Brain pericyte (primary cell): Measurements from ENCODE around the gene CFAP20DC.
"Not testable (repeated sequence)": the region's sequence is repeated elsewhere in the genome, so short reads cannot be mapped to it uniquely, and the experiment has no call there.

Experiments
- DNase-seq: peaks from one replicate; pipeline ENCODE4 v3.0.0-alpha.2; 2012; ENCODE audit warnings: low read depth, low spot score

Gene CFAP20DC

DNA sequence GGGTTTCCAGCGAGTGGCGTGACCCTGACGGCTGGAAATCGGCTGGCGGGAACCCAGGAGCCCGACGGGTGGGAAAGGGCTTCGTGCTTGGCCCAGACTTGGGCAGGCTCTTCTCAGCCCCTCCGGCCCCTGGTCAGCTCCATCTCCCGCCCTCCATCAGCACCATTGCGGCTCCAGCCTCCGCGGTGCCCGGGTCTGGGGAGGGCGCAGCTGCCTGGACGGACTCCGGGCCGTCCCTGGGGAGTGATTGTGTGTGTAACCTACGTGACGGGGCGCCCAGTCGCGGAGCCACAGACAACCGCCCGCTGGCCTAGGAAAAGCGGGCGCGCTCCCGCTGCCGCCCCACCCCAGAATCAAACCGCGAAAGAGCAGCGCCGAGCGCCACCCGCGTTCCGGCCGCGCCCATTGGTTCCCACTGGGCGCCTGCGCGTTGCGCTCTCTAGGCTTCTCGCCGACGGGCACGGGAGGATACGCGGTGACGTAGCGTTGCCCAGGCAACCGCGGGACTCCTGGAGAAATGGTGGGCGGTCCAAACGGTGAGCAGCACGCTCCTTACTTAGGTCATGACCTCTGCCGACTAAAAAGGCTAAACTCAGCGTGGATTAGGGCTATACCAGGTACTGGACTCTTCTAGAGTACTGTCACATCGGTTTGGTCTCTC, at the start of gene CFAP20DC:
TSS of gene CFAP20DC (minus strand) at position 355 of the 661 bp plus-strand sequence. CDS start 394 bp downstream, outside the sequence.
- peak; percentile 61 for DNase-seq

GRCh38 chr3:59098516-59098915, 48.7 kb upstream of the CFAP20DC start:
- not testable (repeated sequence) for DNase-seq

DNA sequence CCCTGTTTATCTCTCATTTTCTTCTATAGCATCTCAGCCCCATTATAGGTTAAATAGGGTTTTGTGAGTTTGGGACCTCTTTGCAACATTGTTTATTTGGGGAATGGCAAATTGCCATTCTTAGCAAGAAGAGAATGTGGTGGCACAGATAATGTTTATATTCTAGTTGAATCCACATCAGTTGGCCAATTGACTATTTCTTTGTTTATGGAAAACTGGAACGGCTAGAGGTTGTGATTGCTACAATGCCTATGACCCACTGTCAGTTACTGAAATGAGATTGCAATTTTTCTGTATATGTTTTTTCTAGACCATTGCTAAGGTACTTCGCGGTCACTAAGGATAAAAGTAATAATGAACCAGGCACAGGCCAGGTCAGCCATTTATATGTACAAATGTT, 44.6 kb upstream of the CFAP20DC start:
- DNase-seq = no peak

DNA sequence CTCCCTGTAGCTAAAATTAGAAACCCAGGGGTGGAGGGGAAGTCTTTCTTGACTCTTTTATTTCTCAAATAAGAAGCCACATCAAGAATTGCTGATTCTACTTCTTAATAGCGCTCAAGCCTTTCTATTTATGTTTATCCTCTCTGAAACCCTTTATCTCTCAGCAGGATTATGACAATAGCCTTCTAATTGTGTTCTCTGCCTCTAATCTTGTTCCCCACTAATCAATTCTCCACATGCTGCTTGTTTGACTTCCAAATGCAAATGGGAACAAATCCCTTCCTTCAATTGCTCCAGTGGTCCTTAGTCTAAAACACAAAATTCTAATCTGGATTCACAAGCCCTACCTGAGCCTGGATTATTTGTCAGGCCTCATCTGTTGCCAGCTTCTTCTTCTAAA, 43.7 kb upstream of the CFAP20DC start:
- DNase-seq = no peak

DNA sequence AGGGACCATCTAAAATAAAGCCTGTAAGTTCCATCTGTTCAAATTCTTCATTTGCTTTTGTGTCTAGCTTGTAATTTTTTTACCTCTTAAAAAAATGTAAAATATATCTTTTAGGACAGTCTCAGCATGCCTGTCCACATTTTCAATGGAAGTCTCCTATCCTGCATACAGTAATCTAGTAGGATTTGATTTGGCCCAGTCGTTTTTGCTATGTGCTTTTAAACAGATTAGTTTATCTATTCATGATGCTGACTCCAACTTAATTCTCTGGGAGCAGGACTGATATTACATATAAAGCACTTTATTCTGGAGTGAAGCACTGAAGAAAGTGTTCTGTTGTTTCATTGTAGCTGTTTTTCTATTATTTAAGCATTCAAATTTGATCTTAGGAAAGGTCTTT, 38.9 kb upstream of the CFAP20DC start:
- DNase-seq = no peak

GRCh38 chr3:59085976-59086375, 36.2 kb upstream of the CFAP20DC start:
- no peak for DNase-seq

DNA sequence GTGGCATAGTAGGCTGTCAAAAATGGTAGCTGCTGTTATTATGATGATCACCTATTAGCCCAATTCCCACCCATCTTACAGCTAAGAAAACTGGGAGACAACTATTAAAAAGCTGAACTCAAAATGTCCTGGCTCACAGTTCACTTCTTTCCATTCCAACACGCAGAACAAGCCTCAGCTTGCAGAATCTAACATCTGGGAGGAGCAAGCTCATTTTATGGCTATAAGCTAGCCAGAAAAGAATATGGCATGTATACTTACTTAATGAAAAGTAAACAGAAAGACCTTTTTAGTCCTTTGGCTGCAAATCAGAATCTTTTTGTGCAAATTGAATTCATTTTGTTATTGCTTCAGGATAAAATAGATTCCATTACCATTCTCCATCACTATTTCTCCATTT, 34.8 kb upstream of the CFAP20DC start:
- DNase-seq = no peak

- no peak for DNase-seq
Measured at GRCh38 chr3:59082106-59082505, 32.3 kb upstream of the CFAP20DC start.

DNA sequence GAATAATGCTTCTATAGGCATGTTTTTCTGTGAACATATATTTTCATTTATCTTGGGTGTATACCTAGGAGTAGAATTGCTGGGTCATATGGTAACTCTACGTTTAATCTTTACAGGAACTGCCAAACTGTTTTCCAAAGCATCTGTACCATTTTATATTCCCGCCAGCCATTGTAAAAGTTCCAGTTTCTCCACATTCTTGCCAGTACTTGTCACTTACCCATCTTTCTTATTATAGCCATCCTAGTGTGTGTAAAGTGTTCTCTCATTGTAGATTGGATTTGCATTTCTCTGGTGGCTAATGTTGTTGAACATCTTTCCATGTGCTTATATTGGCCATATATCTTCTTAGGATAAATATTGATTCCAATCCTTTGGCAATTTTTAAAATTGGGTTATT, 31.2 kb upstream of the CFAP20DC start:
- no peak for DNase-seq

DNA sequence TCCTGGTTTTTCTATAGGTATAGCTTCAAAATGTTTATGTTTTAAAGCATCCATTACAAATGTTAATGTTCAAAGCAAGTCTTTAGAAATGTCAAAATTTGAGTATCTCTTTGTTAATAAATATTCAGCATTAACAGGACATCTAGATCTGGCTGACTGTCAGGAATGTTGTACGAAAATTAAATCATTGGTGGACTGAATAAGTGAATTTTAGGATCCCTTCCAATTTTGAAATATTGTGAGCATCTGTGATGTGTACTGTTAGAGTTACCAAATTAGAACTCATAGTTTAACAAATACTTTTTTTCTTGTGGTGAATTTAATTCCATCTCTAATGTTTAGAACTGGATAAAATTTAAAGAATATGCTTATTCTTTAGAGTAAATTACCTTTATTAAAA, 30.1 kb upstream of the CFAP20DC start:
- DNase-seq = no peak

- DNase-seq = no peak
Measured at GRCh38 chr3:59074764-59075163, 24.9 kb upstream of the CFAP20DC start.

DNA sequence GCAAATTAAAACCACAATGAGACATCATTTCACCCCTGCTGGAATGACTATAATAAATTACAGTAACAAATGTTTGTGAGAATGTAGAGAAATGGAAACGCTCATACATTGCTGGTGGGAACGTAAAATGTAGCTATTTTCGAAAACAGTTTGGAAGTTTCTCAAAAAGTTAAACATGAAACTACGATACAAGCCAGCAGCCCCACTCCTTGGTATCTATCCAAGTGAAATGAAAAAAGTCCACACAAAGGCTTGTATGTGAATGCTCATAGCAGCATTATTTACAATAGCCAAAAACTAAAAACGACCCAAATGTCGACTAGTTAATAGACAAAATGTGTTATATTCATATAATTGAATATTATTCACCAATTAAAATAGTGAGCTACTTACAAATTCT, 22.9 kb upstream of the CFAP20DC start:
- DNase-seq = no peak

DNA sequence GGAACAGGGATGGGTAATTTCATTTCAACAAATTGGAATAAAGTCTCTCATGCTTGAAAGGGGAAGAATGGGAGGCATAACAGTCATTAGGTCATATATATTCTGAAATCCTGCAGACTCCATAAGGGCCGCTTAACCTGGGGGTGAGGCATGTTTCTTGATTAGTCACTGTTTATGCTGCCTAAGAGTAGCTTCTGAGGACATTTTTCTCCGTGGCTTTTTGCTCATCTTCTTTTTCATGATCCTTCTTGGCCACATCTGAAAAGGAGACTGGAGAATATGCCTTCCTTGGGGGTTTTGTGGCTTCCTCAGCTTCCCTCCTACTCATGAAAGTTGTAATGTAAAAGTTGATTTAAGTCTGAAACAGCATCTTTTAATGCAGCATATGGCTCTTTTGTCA, 20.0 kb upstream of the CFAP20DC start:
- no peak for DNase-seq

GRCh38 chr3:59065240-59065639, 15.4 kb upstream of the CFAP20DC start:
- no peak for DNase-seq

DNA sequence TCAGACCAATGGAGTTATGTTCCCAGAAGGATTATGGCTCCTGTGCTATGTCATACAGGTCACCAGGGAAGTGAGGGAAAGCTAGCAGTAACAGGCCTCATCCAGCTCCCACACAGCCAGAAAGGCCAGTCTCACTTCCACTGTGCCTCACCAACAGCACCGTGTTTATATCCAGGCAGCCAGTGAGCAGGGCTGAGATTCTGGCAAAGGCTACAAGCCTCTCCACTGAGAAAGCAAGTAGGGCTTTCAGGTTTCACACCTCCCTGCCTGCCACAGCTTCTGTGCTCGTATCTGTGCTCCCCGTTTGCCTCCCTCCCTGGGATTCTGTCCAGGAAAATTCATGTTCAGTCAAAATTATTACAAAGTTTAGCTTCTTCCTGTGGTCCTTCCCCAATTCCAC, 14.9 kb upstream of the CFAP20DC start:
- DNase-seq = no peak

- no peak for DNase-seq
Measured at GRCh38 chr3:59064276-59064675, 14.5 kb upstream of the CFAP20DC start.

GRCh38 chr3:59056706-59057105, 6.9 kb upstream of the CFAP20DC start:
- no peak for DNase-seq

DNA sequence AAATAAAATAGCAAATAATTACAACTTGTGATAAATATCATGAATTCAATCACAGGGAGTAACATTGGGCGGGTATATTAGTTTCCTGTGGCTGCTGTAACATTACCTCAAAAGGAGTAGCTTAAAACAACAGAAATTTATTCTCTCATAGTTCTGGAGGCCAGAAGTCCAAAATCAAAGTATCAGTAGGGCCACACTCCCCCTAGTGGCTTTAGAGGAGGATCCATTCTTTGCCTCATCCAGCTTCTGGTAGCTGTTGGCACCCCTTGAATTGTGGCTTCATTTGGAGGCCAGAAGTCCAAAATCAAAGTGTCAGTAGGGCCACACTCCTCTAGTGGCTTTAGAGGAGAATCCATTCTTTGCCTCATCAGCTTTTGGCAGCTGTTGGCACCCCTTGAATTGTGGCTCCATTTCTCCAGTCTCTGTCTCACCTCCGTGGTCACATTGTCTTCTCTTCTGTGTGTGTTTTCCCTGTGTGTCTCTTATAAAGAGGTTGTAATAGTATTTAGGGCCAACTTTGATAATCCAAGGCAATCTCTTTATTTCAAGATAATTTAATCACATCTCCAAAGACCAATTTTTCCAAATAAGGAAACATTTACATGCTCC, 3.1 kb upstream of the CFAP20DC start:
- DNase-seq = no peak

GRCh38 chr3:59050811-59051414, 1.1 kb upstream of the CFAP20DC start:
- DNase-seq = not testable (repeated sequence)

- DNase-seq = no peak
Measured at GRCh38 chr3:59046839-59047238, 3.0 kb downstream of the CFAP20DC start.

DNA sequence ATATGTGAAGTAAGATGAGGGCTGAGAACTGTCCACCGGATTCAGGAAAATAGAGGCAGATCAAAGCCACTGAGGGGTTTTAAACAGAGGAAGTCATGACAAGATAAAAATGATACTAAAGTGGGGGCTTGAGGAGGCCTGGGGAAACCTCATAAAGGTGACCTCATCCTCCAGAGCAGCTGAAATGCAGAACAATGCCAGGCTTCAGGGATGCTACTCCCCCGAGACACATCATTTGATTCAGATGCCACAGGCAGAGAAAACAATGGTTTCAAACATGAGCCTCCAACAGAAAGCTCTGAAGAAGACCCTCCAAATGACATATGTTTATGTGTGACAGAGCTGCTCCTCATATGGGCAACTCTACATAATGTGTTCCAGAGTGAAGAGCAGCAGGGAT, 6.4 kb downstream of the CFAP20DC start:
- no peak for DNase-seq

GRCh38 chr3:59040902-59041301, 8.9 kb downstream of the CFAP20DC start:
- no peak for DNase-seq

GRCh38 chr3:59027607-59028006, 22.2 kb downstream of the CFAP20DC start:
- no peak for DNase-seq
